DND-41 (cell line): Measurements from ENCODE around the gene MACF1.

Experiments
- ATAC-seq: fragments of 200-7000 bp; cut with Tn5 transposase; 3 replicates; pipeline ENCODE4 v1.9.1; 2021; ENCODE audit warnings: low read depth; ENCODE audit not compliant: insufficient read depth
- DNase-seq: peaks from one replicate; pipeline ENCODE4 v3.0.0-alpha.2; 2020
- H2AFZ ChIP-seq: 2 replicates; pipeline ENCODE4 v1.6.0; 2012; ENCODE audit warnings: low read depth, low read length
- H3K27ac ChIP-seq: 2 replicates; pipeline ENCODE4 v1.5.1; 2012; ENCODE audit warnings: low read length, inconsistent platforms
- H3K27me3 ChIP-seq: fragments of 200-600 bp; sonication (generic); 2 replicates; pipeline ENCODE4 v1.6.0; 2012; ENCODE audit warnings: low read length, mild to moderate bottlenecking, inconsistent platforms; ENCODE audit not compliant: insufficient read depth, poor library complexity
- H3K36me3 ChIP-seq: 2 replicates; pipeline ENCODE4 v1.5.1; 2012; ENCODE audit warnings: low read length, inconsistent platforms; ENCODE audit not compliant: insufficient read depth
- H3K4me1 ChIP-seq: 2 replicates; pipeline ENCODE4 v1.5.1; 2012; ENCODE audit warnings: mild to moderate bottlenecking, low read length; ENCODE audit not compliant: insufficient read depth
- H3K4me2 ChIP-seq: 2 replicates; pipeline ENCODE4 v1.6.0; 2012; ENCODE audit warnings: mild to moderate bottlenecking, moderate library complexity, low read length, inconsistent platforms; ENCODE audit not compliant: insufficient read depth
- H3K4me3 ChIP-seq, 2 experiments: fragments of 200-600 bp in 1 of 2; shearing (Covaris generic) in 1 of 2; 2 replicates each; pipeline ENCODE4 v1.5.1; 2012 to 2016; ENCODE audit warnings: inconsistent platforms in 2 of 2, low read length in 2 of 2, mild to moderate bottlenecking in 2 of 2, low read depth in 1 of 2, moderate library complexity in 1 of 2
- H3K79me2 ChIP-seq: 2 replicates; pipeline ENCODE4 v1.6.0; 2012; ENCODE audit warnings: low read length, inconsistent platforms; ENCODE audit not compliant: insufficient read depth
- H3K9ac ChIP-seq: 2 replicates; pipeline ENCODE4 v1.6.0; 2012; ENCODE audit warnings: low read depth, mild to moderate bottlenecking, inconsistent platforms, low read length, moderate library complexity
- H3K9me3 ChIP-seq: 2 replicates; pipeline ENCODE4 v1.5.1; 2012; ENCODE audit warnings: low read length, moderate library complexity, mild to moderate bottlenecking, inconsistent platforms; ENCODE audit not compliant: insufficient read depth, severe bottlenecking
- H4K20me1 ChIP-seq: 2 replicates; pipeline ENCODE4 v1.6.0; 2012; ENCODE audit warnings: low read length; ENCODE audit not compliant: insufficient read depth
- CTCF ChIP-seq: IDR thresholded peaks from 2 replicates; pipeline ENCODE4 v1.5.1; 2012; ENCODE audit warnings: borderline replicate concordance, low read length, moderate library complexity, mild to moderate bottlenecking; ENCODE audit not compliant: poor library complexity, severe bottlenecking; ENCODE audit errors: extremely low read depth
- EZH2 ChIP-seq: IDR thresholded peaks from 3 replicates; pipeline ENCODE4 v1.6.1; 2012; ENCODE audit warnings: borderline replicate concordance, low read depth, mild to moderate bottlenecking, moderate library complexity, low read length, inconsistent platforms; ENCODE audit not compliant: severe bottlenecking

MACF1 gene

GRCh38 chr1:39392851-39393573 is 188.5 kb downstream of the MACF1 start:
- Histone ChIP-seq H3K4me3 (no peak overlapping the region), H2AFZ (no peak overlapping the region), H3K27me3 (no peaks in the 10 kb centered on the region), H3K27ac (no peak overlapping the region), H3K4me2 (no peak overlapping the region), H3K4me1 (no peaks in the 10 kb centered on the region), H3K9me3 (no peaks in the 10 kb centered on the region), H4K20me1 (peaks cover 9% of the 10 kb centered on the region), H3K79me2 (peaks cover 18% of the 10 kb centered on the region; the same call in 1 of the 2 replicates), H3K36me3 (peaks cover 35% of the 10 kb centered on the region), H3K9ac (no peak overlapping the region)
- DNase-seq (no peak), ATAC-seq (no peak)
- no peak for TF ChIP-seq EZH2
- no peak for TF ChIP-seq CTCF

GRCh38 chr1:39393645-39394044 is 189.2 kb downstream of the MACF1 start:
- no peaks in the 10 kb centered on the region for H3K27me3 ChIP-seq
- ATAC-seq = no peak
- TF ChIP-seq CTCF (no peak), EZH2 (no peak)
- no peak for DNase-seq
- no peak overlapping the region for H3K4me2 ChIP-seq
- H3K27ac ChIP-seq = no peak overlapping the region
- peaks cover 18% of the 10 kb centered on the region; the same call in 1 of the 2 replicates for H3K79me2 ChIP-seq
- H3K9ac ChIP-seq = no peak overlapping the region
- H4K20me1 ChIP-seq = peaks cover 9% of the 10 kb centered on the region
- no peak overlapping the region for H3K4me3 ChIP-seq
- H2AFZ ChIP-seq = no peak overlapping the region
- no peaks in the 10 kb centered on the region for H3K9me3 ChIP-seq
- no peaks in the 10 kb centered on the region for H3K4me1 ChIP-seq
- peaks cover 29% of the 10 kb centered on the region; the same call in 1 of the 2 replicates for H3K36me3 ChIP-seq

- Histone ChIP-seq H3K9ac (no peak overlapping the region), H2AFZ (no peak overlapping the region), H4K20me1 (peaks cover 9% of the 10 kb centered on the region), H3K27ac (no peak overlapping the region), H3K4me1 (no peaks in the 10 kb centered on the region), H3K79me2 (peaks cover 18% of the 10 kb centered on the region; the same call in 1 of the 2 replicates), H3K4me3 (no peak overlapping the region), H3K9me3 (no peaks in the 10 kb centered on the region), H3K36me3 (peaks cover 26% of the 10 kb centered on the region; the same call in 1 of the 2 replicates), H3K27me3 (no peaks in the 10 kb centered on the region), H3K4me2 (no peak overlapping the region)
- ATAC-seq (no peak), DNase-seq (no peak)
- TF ChIP-seq CTCF (no peak), EZH2 (no peak)
Measured at GRCh38 chr1:39394059-39394458, 189.6 kb downstream of the MACF1 start.
